C4-2B (cell line): ENCODE data around the gene OSBPL5.

ENCODE experiments used
- H3K27ac ChIP-seq: fragments of 450-650 bp; 2 replicates; pipeline ENCODE4 v1.5.1; 2017
- CTCF ChIP-seq: fragments of 450-650 bp; conservative IDR thresholded peaks from 2 replicates; pipeline ENCODE4 v1.5.1; 2017; ENCODE audit warnings: mild to moderate bottlenecking
- ZFX ChIP-seq: fragments of 450-650 bp; IDR thresholded peaks from 2 replicates; pipeline ENCODE4 v1.6.1; 2017

Gene OSBPL5

DNA sequence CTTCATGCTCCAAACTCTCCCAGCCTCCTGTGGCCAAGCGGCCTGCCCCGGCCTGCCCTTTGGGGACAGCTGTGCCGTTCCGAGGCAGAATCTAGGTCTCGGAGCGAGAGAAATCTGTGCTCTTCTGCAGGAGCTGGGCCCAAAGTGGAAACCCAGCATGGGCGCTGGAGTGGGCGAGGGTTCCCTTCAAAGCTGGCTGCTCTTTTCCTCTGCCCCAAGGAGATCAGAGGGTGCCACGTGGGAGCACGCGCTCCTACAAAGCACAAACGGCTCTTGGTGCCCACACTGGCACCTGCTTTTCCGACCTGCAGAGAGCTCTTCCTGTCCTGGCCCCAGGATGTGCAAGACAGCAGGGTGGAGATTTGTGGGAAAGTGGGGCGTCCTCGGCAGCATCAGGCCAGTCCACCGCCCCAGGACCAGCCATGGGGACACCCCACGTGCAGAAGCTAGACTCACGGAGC is 6.9 kb downstream of the OSBPL5 start:
- H3K27ac ChIP-seq, result peak overlapping the region; percentile 7; the same call in 1 of the 2 replicates
- TF ChIP-seq CTCF, result no peak
- TF ChIP-seq ZFX, result no peak

GRCh38 chr11:3157381-3158130 is 7.6 kb downstream of the OSBPL5 start:
- peak overlapping the region; percentile 7; the same call in 1 of the 2 replicates for H3K27ac ChIP-seq
- TF ChIP-seq CTCF, result no peak
- no peak for TF ChIP-seq ZFX

DNA sequence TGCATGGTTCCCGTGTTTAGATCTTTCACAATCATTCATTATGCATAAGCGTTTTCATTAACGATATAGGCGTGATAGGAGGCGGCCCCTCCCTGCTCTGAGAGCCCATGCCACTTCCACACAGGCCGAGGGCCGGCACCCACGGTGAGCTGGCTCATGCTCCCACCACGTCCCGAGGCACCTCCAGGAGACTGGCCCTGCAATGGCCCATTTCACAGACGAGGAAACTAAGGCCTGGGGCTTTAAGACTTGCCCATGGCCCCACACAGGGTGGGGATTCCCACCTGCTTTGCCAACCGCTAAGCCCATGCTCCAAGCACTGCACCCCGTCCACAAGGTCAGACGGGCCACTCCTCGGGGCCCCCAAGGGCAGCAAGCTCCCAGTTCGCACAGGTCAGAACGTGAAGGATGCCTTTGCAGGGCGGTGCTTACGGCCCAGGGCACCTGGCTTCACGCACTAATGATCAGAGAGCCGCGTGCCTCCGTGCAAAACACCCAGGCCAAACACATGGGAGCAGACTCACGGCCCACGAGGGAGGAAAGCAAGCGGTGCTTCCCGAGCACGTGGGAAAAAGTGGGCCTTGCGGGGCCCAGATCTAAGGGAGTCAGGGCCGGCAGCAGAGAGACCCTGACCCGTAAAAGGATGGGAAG is 8.3 kb downstream of the OSBPL5 start:
- H3K27ac ChIP-seq, result no peak overlapping the region

GRCh38 chr11:3156282-3156660 is 8.8 kb downstream of the OSBPL5 start:
- H3K27ac ChIP-seq, result no peak overlapping the region

More for the DNA sequence above, 8.3 kb downstream of the OSBPL5 start:
- no peak for TF ChIP-seq ZFX
- TF ChIP-seq CTCF, result no peak

GRCh38 chr11:3155691-3156258 is 9.3 kb downstream of the OSBPL5 start:
- TF ChIP-seq ZFX, result no peak
- TF ChIP-seq CTCF, result no peak
- no peak overlapping the region for H3K27ac ChIP-seq

More at GRCh38 chr11:3156282-3156660, 8.8 kb downstream of the OSBPL5 start:
- TF ChIP-seq ZFX, result no peak
- no peak for TF ChIP-seq CTCF

GRCh38 chr11:3155216-3155615 is 9.9 kb downstream of the OSBPL5 start:
- no peak overlapping the region for H3K27ac ChIP-seq
- TF ChIP-seq ZFX (no peak), CTCF (no peak)
